Pons (tissue), 1 donor: ENCODE measurements around the gene ARHGAP33.

Experiments used
- DNase-seq: peaks from one replicate; pipeline ENCODE4 v3.0.0-alpha.2; 2016; ENCODE audit warnings: low spot score

Gene ARHGAP33

DNA sequence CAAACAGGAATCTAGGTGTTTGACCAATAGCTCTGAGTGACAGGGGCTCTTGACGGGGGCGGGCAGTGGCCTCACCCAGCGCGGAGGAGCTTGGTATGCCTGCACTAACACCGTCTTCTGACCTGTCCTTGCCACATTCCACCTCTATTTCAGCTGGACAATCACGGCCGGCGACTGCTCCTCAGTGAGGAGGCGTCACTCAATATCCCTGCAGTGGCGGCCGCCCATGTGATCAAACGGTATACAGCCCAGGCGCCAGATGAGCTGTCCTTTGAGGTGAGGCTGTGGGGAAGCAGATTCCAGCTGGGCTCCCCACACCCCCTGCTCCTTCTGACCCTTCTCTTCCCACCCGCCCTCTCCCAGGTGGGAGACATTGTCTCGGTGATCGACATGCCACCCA lies 4.7 kb downstream of the ARHGAP33 start:
- no peak for DNase-seq

GRCh38 chr19:35780717-35781116 lies 5.4 kb downstream of the ARHGAP33 start:
- DNase-seq = no peak

- DNase-seq = no peak
These were observed 6.3 kb downstream of the ARHGAP33 start for GRCh38 chr19:35781650-35782049.

- DNase-seq = no peak
These were observed 7.2 kb downstream of the ARHGAP33 start for GRCh38 chr19:35782589-35782988.

- no peak for DNase-seq
These were observed 8.4 kb downstream of the ARHGAP33 start for GRCh38 chr19:35783469-35784434.

- no peak for DNase-seq
These were observed 9.4 kb downstream of the ARHGAP33 start for GRCh38 chr19:35784503-35785338.

GRCh38 chr19:35785339-35785627 lies 9.9 kb downstream of the ARHGAP33 start:
- DNase-seq = no peak

DNA sequence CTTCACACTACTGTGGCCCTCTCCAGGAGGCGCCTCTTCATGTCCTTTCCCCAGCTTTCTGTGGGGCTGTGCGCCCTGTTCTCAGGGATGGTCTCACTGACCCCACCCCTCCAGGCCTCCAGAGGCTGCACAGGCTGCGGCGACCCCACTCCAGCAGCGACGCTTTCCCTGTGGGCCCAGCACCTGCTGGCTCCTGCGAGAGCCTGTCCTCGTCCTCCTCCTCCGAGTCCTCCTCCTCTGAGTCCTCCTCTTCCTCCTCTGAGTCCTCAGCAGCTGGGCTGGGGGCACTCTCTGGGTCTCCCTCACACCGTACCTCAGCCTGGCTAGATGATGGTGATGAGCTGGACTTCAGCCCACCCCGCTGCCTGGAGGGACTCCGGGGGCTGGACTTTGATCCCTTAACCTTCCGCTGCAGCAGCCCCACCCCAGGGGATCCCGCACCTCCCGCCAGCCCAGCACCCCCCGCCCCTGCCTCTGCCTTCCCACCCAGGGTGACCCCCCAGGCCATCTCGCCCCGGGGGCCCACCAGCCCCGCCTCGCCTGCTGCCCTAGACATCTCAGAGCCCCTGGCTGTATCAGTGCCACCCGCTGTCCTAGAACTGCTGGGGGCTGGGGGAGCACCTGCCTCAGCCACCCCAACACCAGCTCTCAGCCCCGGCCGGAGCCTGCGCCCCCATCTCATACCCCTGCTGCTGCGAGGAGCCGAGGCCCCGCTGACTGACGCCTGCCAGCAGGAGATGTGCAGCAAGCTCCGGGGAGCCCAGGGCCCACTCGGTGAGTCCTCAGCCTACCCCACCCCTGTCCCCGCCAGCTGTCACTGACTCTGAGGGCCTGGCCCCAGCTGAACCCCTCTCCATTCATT lies 11.2 kb downstream of the ARHGAP33 start:
- DNase-seq = no peak

DNA sequence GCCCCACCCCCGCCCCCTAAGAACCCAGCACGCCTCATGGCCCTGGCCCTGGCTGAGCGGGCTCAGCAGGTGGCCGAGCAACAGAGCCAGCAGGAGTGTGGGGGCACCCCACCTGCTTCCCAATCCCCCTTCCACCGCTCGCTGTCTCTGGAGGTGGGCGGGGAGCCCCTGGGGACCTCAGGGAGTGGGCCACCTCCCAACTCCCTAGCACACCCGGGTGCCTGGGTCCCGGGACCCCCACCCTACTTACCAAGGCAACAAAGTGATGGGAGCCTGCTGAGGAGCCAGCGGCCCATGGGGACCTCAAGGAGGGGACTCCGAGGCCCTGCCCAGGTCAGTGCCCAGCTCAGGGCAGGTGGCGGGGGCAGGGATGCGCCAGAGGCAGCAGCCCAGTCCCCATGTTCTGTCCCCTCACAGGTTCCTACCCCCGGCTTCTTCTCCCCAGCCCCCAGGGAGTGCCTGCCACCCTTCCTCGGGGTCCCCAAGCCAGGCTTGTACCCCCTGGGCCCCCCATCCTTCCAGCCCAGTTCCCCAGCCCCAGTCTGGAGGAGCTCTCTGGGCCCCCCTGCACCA lies 11.9 kb downstream of the ARHGAP33 start:
- no peak for DNase-seq

DNA sequence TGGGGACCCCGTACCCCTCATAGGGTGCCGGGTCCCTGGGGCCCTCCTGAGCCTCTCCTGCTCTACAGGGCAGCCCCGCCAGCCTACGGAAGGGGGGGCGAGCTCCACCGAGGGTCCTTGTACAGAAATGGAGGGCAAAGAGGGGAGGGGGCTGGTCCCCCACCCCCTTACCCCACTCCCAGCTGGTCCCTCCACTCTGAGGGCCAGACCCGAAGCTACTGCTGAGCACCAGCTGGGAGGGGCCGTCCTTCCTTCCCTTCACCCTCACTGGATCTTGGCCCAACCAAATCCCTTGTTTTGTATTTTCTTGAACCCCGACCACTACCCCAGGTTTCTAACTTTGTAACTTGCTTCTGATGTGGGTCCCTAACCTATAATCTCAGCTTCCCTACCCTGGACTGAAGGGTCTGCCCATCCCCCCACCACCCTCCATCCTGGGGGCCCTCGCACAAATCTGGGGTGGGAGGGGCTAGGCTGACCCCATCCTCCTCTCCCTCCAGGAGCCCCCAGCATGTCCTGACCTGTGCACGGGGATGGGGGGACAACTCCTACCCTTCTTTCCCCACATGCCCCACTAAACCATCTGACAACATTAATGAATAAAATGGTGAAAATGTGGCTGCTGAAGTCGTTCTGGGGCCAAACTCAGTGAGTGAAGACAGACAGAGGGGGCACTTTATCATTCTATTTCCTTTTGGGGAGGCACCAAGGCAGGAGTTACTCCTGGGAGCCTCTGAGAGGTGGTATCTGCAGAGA lies 13.0 kb downstream of the ARHGAP33 start:
- no peak for DNase-seq

DNA sequence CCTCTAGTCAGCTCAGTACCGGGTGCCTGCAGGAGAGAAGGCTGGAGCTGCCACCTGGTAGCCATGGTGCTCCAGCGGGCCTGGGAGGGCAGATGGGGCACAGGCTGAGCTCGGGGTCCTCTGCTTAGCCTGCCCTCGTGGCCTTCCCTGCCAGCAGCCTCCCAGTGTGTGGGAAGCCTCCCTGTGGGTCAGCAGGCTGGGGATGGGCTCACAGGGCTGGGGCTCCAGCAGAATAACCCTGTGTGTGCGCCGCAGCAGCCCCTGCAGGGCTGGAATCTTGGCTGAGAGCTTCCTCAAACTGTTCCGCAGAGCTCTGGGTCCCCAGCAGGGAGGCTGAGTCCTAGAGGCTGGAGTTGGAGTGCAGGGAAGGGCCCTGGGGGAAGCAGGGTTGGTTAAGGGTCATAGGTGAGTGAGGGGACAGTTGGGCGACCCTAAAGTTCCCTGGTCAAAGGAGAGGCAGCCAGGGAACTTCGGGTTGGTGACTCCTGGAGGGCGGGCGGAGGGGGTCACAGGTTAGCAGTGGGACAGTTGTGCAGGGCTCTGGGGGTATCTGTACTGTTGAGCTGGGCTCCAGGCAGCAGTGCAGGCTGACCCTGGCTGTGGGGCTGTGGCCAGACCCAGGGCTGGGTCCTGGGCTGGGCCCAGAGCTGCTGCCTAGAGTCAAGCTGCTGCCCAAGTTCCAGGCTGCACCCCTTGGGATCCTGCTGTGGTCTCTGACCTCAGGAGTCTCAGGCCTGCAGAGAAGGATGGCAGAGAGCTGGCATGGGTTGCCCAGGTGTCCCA lies 14.0 kb downstream of the ARHGAP33 start:
- DNase-seq = no peak

- DNase-seq = no peak
These were observed 14.9 kb downstream of the ARHGAP33 start for GRCh38 chr19:35789978-35790944.

DNA sequence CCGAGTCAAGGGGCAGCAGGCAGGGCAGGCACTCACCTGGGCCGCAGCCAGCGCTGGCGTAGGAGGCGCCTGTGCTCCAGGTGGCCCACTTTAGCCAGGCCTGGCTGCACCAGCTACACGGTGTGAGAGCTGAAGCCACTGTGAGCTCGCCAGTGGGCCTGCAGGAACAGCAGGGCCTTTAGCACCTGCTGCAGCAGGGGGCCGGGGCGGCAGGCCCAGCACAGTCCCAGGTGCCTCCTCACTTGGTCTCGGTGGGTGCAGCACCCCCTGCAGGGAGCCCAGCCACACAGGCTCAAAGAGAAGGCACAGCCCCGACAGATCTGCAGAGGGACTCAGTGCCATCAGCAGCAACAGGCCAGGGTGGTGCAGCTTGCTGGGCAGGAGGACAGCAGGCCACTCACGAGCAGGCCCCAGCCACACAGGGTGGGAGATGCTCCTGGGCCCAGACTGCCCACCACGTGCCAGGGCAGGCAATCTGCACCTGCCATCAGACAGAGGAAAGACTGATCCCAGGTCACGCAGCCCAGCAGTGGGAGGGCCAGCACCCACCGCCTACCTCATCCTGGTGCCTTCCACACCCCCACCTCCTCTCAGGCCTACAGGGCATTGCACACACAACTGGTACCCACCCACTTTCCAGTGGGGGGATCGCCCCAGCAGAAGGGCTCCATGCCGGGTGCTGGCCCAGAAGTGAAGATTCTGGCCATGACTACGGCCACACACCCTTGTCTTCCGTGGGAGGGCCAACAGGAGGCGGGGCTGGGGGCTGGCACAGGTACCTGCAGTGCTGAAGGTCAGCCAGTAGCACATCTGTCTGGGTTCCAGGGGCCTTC lies 15.8 kb downstream of the ARHGAP33 start:
- DNase-seq = no peak

GRCh38 chr19:35791814-35792279 lies 16.5 kb downstream of the ARHGAP33 start:
- DNase-seq = no peak

DNA sequence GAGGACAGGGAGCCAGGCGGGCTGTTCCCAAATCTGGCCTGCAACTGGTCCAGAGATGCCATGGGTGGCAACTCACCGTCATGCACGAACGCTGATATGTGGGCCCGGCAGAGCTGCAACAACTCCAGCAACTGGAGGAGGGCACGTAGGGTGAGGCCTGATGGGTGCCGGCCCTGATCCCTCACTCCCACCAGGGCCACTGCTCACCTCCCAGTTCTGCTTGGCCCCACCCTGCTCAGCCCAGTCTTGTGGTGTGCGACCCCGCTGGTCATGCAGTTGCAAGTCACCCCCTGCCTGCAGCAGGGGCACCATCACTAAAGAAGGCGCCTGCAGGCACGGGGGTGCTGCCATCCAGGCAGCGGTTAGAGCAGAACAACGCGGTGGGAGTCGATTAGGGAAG lies 16.9 kb downstream of the ARHGAP33 start:
- no peak for DNase-seq

DNA sequence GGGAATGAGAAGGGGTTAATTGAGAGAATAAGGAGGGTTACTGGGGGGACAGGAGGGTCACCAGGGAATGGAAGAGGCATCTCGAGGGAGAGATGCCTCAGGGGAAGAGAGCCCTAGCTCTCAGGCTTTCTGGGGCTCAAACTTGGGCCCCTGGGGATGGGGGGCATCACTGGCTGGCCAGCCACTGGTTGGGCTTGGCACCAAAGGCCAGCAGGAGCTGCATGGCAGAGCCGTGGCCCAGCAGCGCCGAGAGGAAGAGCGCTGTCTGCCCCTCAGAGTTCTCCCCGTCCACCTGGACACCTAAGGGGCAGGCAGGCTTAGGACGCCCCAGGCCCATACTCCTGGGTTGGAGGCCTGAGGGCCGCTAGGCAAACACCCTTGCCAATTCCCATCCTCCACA lies 17.5 kb downstream of the ARHGAP33 start:
- no peak for DNase-seq

GRCh38 chr19:35793381-35794165 lies 18.2 kb downstream of the ARHGAP33 start:
- no peak for DNase-seq
